Suprapubic skin (tissue), 4 donors: Measurements from ENCODE around the gene BBIP1.

Experiments
- POLR2A ChIP-seq, 2 donors: fragments of 450-650 bp; IDR thresholded peaks; one replicate each; pipeline ENCODE4 v1.6.1; 2017; ENCODE audit warnings: antibody characterized with exemption in 2 of 2, mild to moderate bottlenecking in 2 of 2, moderate library complexity in 2 of 2
- POLR2AphosphoS5 ChIP-seq, 3 donors: sonication (generic); formaldehyde crosslinking; IDR thresholded peaks; one replicate each; pipeline ENCODE4 v1.6.1; 2017; ENCODE audit warnings: antibody characterized with exemption in 3 of 3
- TF ChIP-seq, protein P1 (sequence below), 2 donors: fragments of 200-600 bp in 1 of 2; fragments of 450-650 bp in 1 of 2; sonication (generic) in 1 of 2; IDR thresholded peaks; one replicate each; pipeline ENCODE4 v1.5.1; 2016 to 2019; ENCODE audit warnings: antibody characterized with exemption in 2 of 2, mild to moderate bottlenecking in 1 of 2, moderate library complexity in 1 of 2

DNA sequence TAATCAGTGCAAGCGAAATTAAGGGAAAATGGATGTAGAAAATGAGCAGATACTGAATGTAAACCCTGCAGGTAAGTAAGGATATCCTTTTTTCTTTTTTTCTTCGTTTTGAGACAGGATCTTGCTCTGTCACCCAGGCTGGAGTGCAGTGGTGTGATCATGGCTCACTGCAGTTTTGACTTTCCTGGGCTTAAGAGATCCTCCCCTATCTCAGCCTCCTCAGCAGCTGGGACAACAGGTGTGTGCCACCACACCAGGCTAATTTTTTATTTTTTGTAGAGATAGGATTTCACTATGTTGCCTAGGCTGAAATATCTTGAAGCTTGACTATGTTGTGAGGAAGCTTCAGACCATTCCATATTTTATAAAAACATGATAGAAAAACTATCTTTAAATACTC, 43.0 kb downstream of the BBIP1 start:
- no peak for TF ChIP-seq POLR2A (IDR thresholded peaks at IDR 0.05)
- TF ChIP-seq, protein P1, sequence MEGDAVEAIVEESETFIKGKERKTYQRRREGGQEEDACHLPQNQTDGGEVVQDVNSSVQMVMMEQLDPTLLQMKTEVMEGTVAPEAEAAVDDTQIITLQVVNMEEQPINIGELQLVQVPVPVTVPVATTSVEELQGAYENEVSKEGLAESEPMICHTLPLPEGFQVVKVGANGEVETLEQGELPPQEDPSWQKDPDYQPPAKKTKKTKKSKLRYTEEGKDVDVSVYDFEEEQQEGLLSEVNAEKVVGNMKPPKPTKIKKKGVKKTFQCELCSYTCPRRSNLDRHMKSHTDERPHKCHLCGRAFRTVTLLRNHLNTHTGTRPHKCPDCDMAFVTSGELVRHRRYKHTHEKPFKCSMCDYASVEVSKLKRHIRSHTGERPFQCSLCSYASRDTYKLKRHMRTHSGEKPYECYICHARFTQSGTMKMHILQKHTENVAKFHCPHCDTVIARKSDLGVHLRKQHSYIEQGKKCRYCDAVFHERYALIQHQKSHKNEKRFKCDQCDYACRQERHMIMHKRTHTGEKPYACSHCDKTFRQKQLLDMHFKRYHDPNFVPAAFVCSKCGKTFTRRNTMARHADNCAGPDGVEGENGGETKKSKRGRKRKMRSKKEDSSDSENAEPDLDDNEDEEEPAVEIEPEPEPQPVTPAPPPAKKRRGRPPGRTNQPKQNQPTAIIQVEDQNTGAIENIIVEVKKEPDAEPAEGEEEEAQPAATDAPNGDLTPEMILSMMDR (IDR thresholded peaks at IDR 0.05), result no peak
- no peak for TF ChIP-seq POLR2AphosphoS5 (IDR thresholded peaks at IDR 0.05)
